Measurements from ENCODE around the gene MYH9. TPM values are rescaled to one million over a fixed set of nuclear protein-coding genes. Genes with fewer than 3 reads are reported as not detected.

Gene MYH9
- total RNA-seq, 6 experiments from 2014 or later, result 881 to 1,084 (median 937) TPM

DNA sequence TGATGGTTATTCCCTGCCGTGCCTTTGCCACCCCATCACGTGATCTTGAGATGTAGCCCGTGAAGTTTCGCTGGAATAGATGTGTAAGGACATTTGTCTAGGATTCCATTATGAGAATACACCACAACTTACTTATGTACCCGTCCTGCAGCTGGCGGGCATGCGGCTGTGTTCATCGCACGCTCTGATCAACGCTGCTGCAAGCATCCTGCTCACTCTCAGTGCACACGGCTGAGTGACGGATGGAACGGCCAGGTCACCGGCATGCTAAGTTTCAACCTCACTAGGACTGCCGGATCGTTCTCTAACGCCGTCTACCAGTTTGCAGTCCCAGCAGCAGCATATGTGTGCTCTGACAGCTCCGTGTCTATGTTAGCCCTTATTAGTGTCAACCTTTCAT, 90.2 kb downstream of the MYH9 start:
- Mint-ChIP-seq H3K4me1 (ENCODE audit: low read depth) (peaks cover 13% of the 10 kb centered on the region), H3K4me3 (peak overlapping the region; percentile 30; the same call in 1 of the 2 replicates), H3K27me3 (ENCODE audit: insufficient read depth) (peaks cover 70% of the 10 kb centered on the region), H3K9me3 (peaks cover 8% of the 10 kb centered on the region; the same call in 1 of the 2 replicates), H3K27ac (peak overlapping the region; percentile 71; the same call in 1 of the 2 replicates), H3K36me3 (ENCODE audit: low read depth) (peaks cover 46% of the 10 kb centered on the region)
- DNase-seq, result no peak
- TF ChIP-seq CTCF (IDR thresholded peaks at IDR 0.05), result no peak

GRCh38 chr22:36296690-36297089, 91.1 kb downstream of the MYH9 start:
- no peak for DNase-seq
- H3K36me3 Mint-ChIP-seq (ENCODE audit: low read depth), result peaks cover 47% of the 10 kb centered on the region
- peaks cover 4% of the 10 kb centered on the region for H3K4me1 Mint-ChIP-seq (ENCODE audit: low read depth)
- peaks cover 8% of the 10 kb centered on the region; the same call in 1 of the 2 replicates for H3K9me3 Mint-ChIP-seq
- peak overlapping the region; percentile 71 for H3K27ac Mint-ChIP-seq
- TF ChIP-seq CTCF (IDR thresholded peaks at IDR 0.05), result no peak
- peaks cover 76% of the 10 kb centered on the region for H3K27me3 Mint-ChIP-seq (ENCODE audit: insufficient read depth)
- peak overlapping the region; percentile 68; the same call in 1 of the 2 replicates for H3K4me3 Mint-ChIP-seq

- Mint-ChIP-seq H3K27ac (peak overlapping the region; percentile 38; the same call in 1 of the 2 replicates), H3K27me3 (ENCODE audit: insufficient read depth) (peaks cover 63% of the 10 kb centered on the region), H3K4me3 (peak overlapping the region; percentile 32; the same call in 1 of the 2 replicates), H3K36me3 (ENCODE audit: low read depth) (peaks cover 40% of the 10 kb centered on the region), H3K4me1 (ENCODE audit: low read depth) (no peaks in the 10 kb centered on the region), H3K9me3 (peaks cover 4% of the 10 kb centered on the region; the same call in 1 of the 2 replicates)
- no peak for DNase-seq
- TF ChIP-seq CTCF (IDR thresholded peaks at IDR 0.05), result no peak
Observed at GRCh38 chr22:36295247-36295646, 92.5 kb downstream of the MYH9 start.

- no peak for TF ChIP-seq CTCF (IDR thresholded peaks at IDR 0.05)
- Mint-ChIP-seq H3K4me3 (peak overlapping the region; percentile 37; the same call in 1 of the 2 replicates), H3K27me3 (ENCODE audit: insufficient read depth) (peaks cover 61% of the 10 kb centered on the region), H3K36me3 (ENCODE audit: low read depth) (peaks cover 43% of the 10 kb centered on the region), H3K27ac (peak overlapping the region; percentile 45), H3K9me3 (peaks cover 4% of the 10 kb centered on the region; the same call in 1 of the 2 replicates), H3K4me1 (ENCODE audit: low read depth) (no peaks in the 10 kb centered on the region)
- no peak for DNase-seq
Observed at GRCh38 chr22:36294801-36295200, 93.0 kb downstream of the MYH9 start.

DNA sequence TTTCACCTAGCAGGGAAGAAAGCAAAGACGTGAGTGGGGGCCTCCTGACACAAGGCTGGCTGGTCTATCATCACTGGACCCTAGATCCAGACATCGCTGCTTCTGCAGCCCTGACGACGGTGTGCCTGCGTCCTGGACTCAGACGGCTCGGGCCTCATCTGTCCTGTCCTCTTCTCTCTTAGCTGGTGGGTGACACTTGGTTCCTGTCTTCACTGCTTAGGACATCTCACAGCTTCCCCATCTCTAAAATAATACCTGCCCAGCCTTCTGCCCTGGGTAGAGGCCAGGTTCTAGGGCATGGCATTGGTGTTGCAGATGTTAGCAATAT, 93.5 kb downstream of the MYH9 start:
- Mint-ChIP-seq H3K36me3 (ENCODE audit: low read depth) (peaks cover 49% of the 10 kb centered on the region), H3K27me3 (ENCODE audit: insufficient read depth) (peaks cover 65% of the 10 kb centered on the region), H3K27ac (peak overlapping the region; percentile 45), H3K4me1 (ENCODE audit: low read depth) (no peaks in the 10 kb centered on the region), H3K9me3 (peaks cover 4% of the 10 kb centered on the region; the same call in 1 of the 2 replicates), H3K4me3 (peak overlapping the region; percentile 47; the same call in 1 of the 2 replicates)
- DNase-seq, result no peak
- no peak for TF ChIP-seq CTCF (IDR thresholded peaks at IDR 0.05)
